GM11168 (cell line): Measurements from ENCODE around the gene CMC2.

Source experiments
- in situ Hi-C: fragments of 300-500 bp; cut with MboI; formaldehyde crosslinking; loops from one replicate; pipeline ENCODE4 v1.12.0; 2022; ENCODE audit warnings: low sequenced_read_pairs; ENCODE audit not compliant: unreplicated experiment

Gene CMC2

GRCh38 chr16:81006813-81007695 is at the start of gene CMC2, which contains the start of gene CENPN:
TSS of gene CMC2 (minus strand) at chr16:81006885. CDS start at chr16:80997394, 9,491 bp downstream.
TSS of gene CENPN (plus strand) at chr16:81007214. CDS start at chr16:81011940, 4,726 bp downstream.
- in situ Hi-C loops = no loop called here

DNA sequence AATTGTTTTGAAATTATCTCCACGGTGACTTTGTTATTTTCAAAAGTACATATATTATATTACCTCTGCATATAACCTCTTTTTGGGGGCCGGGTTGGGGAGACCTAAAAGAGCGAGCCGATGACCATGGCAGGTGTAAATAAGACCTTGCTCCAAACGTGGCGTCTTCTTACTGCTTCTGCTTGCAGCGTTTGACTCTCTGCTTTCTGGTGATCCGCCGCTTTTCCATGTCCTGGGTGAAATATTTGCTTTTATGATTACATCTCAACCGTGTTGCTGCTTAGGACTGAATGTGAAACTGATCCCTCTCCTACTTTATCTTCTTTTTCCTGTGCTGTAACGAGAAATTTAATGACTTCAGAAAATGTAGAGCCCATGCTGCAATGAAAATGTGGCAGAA is 47.1 kb upstream of the CMC2 start:
- in situ Hi-C loops = no loop called here

GRCh38 chr16:81042821-81043220 is 36.1 kb upstream of the CMC2 start:
- in situ Hi-C loops = no loop called here

GRCh38 chr16:81041696-81042095 is 35.0 kb upstream of the CMC2 start:
- in situ Hi-C loops = no loop called here

- in situ Hi-C loops = no loop called here
Observed at GRCh38 chr16:81040842-81041241, 34.2 kb upstream of the CMC2 start.

DNA sequence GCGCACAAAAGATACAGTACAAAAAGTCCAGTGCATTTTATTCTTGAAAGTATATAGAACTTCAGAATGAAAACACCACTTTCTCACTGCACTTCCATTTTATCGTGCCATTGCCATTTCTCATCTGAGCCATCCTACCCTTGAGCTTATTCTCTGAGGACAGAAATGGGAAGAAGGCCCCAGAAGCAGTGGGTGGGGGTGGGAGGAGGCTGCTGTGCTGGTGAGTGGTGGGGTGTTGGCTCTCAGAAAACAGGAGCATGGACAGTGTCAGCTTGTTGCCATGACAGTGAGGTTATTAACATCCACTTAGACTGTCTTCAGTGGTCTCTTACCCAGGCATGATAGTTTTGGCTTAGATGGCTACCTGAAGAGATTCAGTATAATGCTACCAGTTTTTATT is 33.4 kb upstream of the CMC2 start:
- in situ Hi-C loops = no loop called here

GRCh38 chr16:81036751-81037350 is 30.2 kb upstream of the CMC2 start:
- in situ Hi-C loops = no loop called here

DNA sequence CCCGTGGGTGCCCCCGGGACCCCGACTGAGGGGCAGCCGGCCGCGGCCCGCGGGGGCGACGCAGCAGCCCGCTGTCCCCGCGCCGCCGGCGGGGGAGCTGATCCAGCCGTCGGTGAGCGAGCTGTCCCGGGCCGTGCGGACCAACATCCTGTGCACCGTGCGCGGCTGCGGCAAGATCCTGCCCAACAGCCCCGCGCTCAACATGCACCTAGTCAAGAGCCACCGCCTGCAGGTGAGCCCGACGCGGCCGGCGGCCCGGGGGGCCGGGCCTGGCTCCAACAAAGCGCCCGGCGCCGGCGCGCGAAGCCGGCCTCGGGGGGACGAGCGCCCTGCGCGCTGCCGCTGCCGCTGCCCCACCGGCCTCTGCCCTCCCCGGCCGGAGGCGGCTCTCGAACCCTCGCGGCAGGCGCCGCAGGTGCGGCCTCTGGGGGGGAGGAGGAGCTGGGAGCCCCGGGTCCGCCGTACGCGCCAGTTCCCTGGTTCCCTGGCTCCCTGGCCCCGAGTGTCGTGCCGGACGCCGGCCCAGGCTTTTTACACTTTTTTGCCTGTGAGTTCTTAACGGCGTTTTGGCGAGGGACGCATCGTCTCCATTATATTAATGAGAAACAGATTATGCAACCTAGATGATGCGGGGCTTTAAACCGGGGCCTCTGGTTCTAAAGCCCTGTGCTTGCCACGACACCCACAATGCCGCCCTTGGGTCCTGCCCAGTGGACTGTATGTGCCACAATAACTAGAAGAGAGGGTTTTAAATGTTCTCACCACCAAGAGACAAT is 29.5 kb upstream of the CMC2 start:
- in situ Hi-C loops = no loop called here

GRCh38 chr16:81035398-81035974 is 28.8 kb upstream of the CMC2 start, which contains the start of gene ATMIN:
TSS of gene ATMIN (plus strand) at chr16:81035842. CDS start at chr16:81035871, 29 bp downstream.
- in situ Hi-C loops = no loop called here

- in situ Hi-C loops = no loop called here
Observed at GRCh38 chr16:81029930-81030604, 23.4 kb upstream of the CMC2 start.

DNA sequence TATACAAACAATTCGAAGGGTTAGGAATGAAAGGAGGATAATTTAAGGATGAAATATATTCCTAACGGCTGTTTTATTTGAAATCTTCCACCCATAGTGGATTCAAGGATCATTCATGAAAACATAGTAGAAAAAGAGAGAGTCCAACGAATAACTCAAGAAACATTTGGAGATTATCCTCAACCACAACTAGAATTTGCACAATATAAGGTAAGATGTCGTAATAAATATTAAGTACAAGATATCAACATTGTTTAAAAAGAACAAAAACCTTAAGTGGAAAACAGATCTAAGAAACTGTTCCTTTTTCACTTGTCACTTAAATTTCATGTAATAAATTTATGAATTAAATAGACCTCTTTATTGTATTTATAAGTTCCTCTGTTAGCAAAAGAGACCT is 19.7 kb upstream of the CMC2 start:
- in situ Hi-C loops = no loop called here

- in situ Hi-C loops = no loop called here
Observed at GRCh38 chr16:81018496-81018895, 11.8 kb upstream of the CMC2 start.

GRCh38 chr16:81014672-81015071 is 8.0 kb upstream of the CMC2 start:
- in situ Hi-C loops = no loop called here

GRCh38 chr16:81012974-81013373 is 6.3 kb upstream of the CMC2 start:
- in situ Hi-C loops = no loop called here

DNA sequence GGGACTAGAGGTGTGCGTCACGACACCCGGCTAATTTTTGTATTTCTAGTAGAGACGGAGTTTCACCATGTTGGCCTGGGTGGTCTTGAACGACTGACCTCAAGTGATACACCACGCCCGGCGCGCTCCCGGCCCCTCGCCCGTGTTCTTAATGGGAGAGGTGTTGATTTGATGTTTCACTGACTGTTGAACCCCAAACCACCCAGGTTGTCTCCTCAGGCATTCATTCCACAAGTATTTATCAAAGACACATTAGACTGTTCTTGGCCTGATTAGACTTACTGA is 1.8 kb upstream of the CMC2 start:
- in situ Hi-C loops = no loop called here

GRCh38 chr16:81006211-81006812 is 373 bp downstream of the CMC2 start:
- in situ Hi-C loops = no loop called here

- in situ Hi-C loops = no loop called here
Observed at GRCh38 chr16:81005610-81006161, 999 bp downstream of the CMC2 start.

DNA sequence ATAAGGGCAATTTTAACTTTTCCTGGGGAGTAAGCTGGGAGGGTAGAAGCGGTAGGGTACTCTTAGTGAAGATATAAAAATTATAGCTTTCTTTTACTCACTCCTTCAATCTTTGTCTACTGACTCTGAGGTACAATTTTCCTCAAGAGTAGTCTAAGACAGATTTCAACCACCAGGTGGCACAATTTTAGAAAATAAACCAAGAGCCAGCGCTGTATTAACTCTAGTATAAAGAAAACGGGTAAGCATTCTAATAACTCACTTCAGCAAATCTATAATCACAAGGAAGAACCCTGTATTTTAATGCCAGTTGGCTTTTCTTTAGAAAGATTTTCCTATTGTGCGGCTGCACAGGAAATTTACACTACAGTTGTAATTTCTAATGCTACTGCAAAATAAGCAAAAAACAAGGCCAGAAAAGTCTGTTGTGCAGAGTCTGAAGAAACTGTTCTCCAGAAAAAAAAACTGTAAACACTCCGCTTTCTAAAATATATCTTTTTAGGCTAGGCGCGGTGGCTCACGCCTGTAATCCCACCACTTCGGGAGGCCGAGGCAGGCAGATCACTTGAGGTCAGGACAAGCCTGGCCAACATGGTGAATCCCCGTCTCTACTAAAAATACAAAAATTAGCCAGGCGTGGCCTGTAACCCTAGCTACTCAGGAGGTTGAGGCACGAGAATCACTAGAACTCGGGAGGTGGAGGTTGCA is 1.9 kb downstream of the CMC2 start:
- in situ Hi-C loops = no loop called here
